ENCODE data around the gene PAQR4.

Gene PAQR4

GRCh38 chr16:2967721-2968161, 1.4 kb upstream of the PAQR4 start:
- H3K9me3 ChIP-seq (ENCODE audit: control insufficient read depth, insufficient read depth, low read depth, low read length), result no peaks in the 10 kb centered on the region
- no peak overlapping the region for H3K27ac ChIP-seq (ENCODE audit: extremely low read depth, low read depth, low read length)
- POLR2A ChIA-PET, result no interaction called here
- CTCF ChIA-PET, result interaction anchor here (0.7 kb wide), 1 partner anchor 40 kb away, joined by 3 read pairs; no protein-coding TSS in a partner anchor
- peaks cover 11% of the 10 kb centered on the region for H3K4me1 ChIP-seq (ENCODE audit: control insufficient read depth, insufficient read depth, low read length)
- peaks cover 0 to 22% of the 10 kb centered on the region in 2 experiments; a peak in 1 of 3 replicates for H3K36me3 ChIP-seq (ENCODE audit: control insufficient read depth in 2 of 2, insufficient read depth in 1 of 2, low read length in 2 of 2)
- H3K4me3 ChIP-seq (ENCODE audit: low read depth, low read length), result no peak overlapping the region
- TF ChIP-seq ZNF677 (tag by site-specific recombination; IDR thresholded peaks at IDR 0.05) (no peak), PRDM4 (tag by site-specific recombination; IDR thresholded peaks at IDR 0.05) (no peak), ZNF514 (tag by site-specific recombination; IDR thresholded peaks at IDR 0.05) (no peak), ZNF248 (tag by site-specific recombination; IDR thresholded peaks at IDR 0.05) (no peak), ZIC2 (tag by site-specific recombination; IDR thresholded peaks at IDR 0.05) (no peak), ZNF24 (tag by site-specific recombination; IDR thresholded peaks at IDR 0.05) (no peak)
- TF ChIP-seq, protein P1, sequence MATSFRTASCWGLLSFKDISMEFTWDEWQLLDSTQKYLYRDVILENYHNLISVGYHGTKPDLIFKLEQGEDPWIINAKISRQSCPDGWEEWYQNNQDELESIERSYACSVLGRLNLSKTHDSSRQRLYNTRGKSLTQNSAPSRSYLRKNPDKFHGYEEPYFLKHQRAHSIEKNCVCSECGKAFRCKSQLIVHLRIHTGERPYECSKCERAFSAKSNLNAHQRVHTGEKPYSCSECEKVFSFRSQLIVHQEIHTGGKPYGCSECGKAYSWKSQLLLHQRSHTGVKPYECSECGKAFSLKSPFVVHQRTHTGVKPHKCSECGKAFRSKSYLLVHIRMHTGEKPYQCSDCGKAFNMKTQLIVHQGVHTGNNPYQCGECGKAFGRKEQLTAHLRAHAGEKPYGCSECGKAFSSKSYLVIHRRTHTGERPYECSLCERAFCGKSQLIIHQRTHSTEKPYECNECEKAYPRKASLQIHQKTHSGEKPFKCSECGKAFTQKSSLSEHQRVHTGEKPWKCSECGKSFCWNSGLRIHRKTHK (tag by site-specific recombination; IDR thresholded peaks at IDR 0.05), result no peak
- TF ChIP-seq, protein P2, sequence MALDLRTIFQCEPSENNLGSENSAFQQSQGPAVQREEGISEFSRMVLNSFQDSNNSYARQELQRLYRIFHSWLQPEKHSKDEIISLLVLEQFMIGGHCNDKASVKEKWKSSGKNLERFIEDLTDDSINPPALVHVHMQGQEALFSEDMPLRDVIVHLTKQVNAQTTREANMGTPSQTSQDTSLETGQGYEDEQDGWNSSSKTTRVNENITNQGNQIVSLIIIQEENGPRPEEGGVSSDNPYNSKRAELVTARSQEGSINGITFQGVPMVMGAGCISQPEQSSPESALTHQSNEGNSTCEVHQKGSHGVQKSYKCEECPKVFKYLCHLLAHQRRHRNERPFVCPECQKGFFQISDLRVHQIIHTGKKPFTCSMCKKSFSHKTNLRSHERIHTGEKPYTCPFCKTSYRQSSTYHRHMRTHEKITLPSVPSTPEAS (tag by site-specific recombination; IDR thresholded peaks at IDR 0.05), result no peak

DNA sequence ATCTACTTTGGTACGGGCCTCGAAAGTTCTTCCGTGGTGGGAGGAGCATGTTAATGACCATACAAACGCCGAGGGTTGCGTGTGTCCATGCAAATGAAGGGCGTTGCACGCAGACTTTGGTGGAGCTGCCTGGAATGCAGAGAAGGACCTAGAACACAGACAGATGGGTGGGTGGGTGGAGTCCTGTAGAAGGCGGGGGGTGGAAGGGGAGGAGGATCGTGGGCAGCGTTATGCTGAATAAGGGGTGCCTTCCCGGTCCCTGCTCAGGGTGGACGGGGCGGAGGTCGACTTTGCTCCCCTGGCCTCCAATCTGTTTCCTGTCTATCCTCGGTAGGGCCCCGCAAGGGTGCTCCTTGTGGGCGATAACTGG, 795 bp upstream of the PAQR4 start:
- Histone ChIP-seq H3K9me3 (ENCODE audit: control insufficient read depth, insufficient read depth, low read depth, low read length) (no peaks in the 10 kb centered on the region), H3K27ac (ENCODE audit: extremely low read depth, low read depth, low read length) (no peak overlapping the region; the same call in 1 of the 2 replicates), H3K36me3 (ENCODE audit: control insufficient read depth in 2 of 2, insufficient read depth in 1 of 2, low read length in 2 of 2) (peaks cover 0 to 26% of the 10 kb centered on the region in 2 experiments; a peak in 1 of 3 replicates), H3K4me3 (ENCODE audit: low read depth, low read length) (no peak overlapping the region), H3K4me1 (ENCODE audit: control insufficient read depth, insufficient read depth, low read length) (peaks cover 15% of the 10 kb centered on the region)
- ChIA-PET POLR2A (no interaction called here), CTCF (no interaction called here)
- TF ChIP-seq PRDM10 (tag by site-specific recombination; IDR thresholded peaks at IDR 0.05) (no peak), KLF1 (tag by site-specific recombination; IDR thresholded peaks at IDR 0.05) (peak; percentile 46)

Data from HEK293 (cell line).